Smooth muscle cell (in vitro differentiated cells): ENCODE results near the gene RIPK4. TPM values are rescaled to one million over a fixed set of nuclear protein-coding genes. Genes with fewer than 3 reads are reported as not detected.

Experiments used
- DNase-seq: peaks from one replicate; lab custom pipeline; 2025; ENCODE audit not compliant: unreplicated experiment; lab: John Stamatoyannopoulos, UW
- H2AFZ ChIP-seq: fragments of 200-600 bp; sonication (generic); 2 replicates; pipeline ENCODE4 v1.6.0; 2016; ENCODE audit warnings: antibody characterized with exemption, low read depth, mild to moderate bottlenecking
- H3F3A ChIP-seq: fragments of 200-600 bp; sonication (generic); 2 replicates; pipeline ENCODE4 v1.6.0; 2017; ENCODE audit warnings: antibody characterized with exemption, low read depth
- H3K27ac ChIP-seq: fragments of 200-600 bp; sonication (generic); 2 replicates; pipeline ENCODE4 v1.5.1; 2016; ENCODE audit warnings: low read depth, mild to moderate bottlenecking
- H3K27me3 ChIP-seq: fragments of 200-600 bp; sonication (generic); 2 replicates; pipeline ENCODE4 v1.6.1; 2016; ENCODE audit warnings: low read depth, mild to moderate bottlenecking
- H3K36me3 ChIP-seq: fragments of 200-600 bp; sonication (generic); 2 replicates; pipeline ENCODE4 v1.5.1; 2016; ENCODE audit warnings: low read depth
- H3K4me1 ChIP-seq: fragments of 200-600 bp; sonication (generic); 2 replicates; pipeline ENCODE4 v1.5.1; 2016; ENCODE audit warnings: low read depth
- H3K4me2 ChIP-seq: fragments of 200-600 bp; sonication (generic); 2 replicates; pipeline ENCODE4 v1.6.0; 2016; ENCODE audit warnings: mild to moderate bottlenecking
- H3K4me3 ChIP-seq: fragments of 200-600 bp; sonication (generic); 2 replicates; pipeline ENCODE4 v1.5.1; 2016; ENCODE audit warnings: mild to moderate bottlenecking
- H3K79me2 ChIP-seq: fragments of 200-600 bp; sonication (generic); 2 replicates; pipeline ENCODE4 v1.6.0; 2016; ENCODE audit warnings: low read depth, mild to moderate bottlenecking
- H3K9ac ChIP-seq: fragments of 200-600 bp; sonication (generic); 2 replicates; pipeline ENCODE4 v1.6.0; 2016; ENCODE audit warnings: low read depth
- H3K9me3 ChIP-seq: fragments of 200-600 bp; sonication (generic); replicated peaks from 2 replicates; pipeline ENCODE4 v1.5.1; 2016; ENCODE audit warnings: low read depth
- H4K20me1 ChIP-seq: fragments of 200-600 bp; sonication (generic); 2 replicates; pipeline ENCODE4 v1.6.0; 2016; ENCODE audit warnings: low read depth
- WGBS: methylation state at CpG from one replicate; pipeline ENCODE4 v1.1.7; 2016; ENCODE audit warnings: low lambda C conversion rate; 5-methylcytosine and 5-hydroxymethylcytosine counted together
- polyA plus RNA-seq: library from polyadenylated mRNA; unstranded; fragments of >200 nt; fragmentation: Nextera tagmentation; extraction: Ambion mirVana; gene quantifications from 2 replicates; pipeline ENCODE4 v1.2.1, GENCODE V29; 2016
- total RNA-seq: library from RNA; depleted of rRNA; stranded (reverse); fragments of >200 nt; gene quantifications from 2 replicates; pipeline ENCODE4 v1.2.3, GENCODE V29; 2014
- TF ChIP-seq, protein P1 (sequence below): fragments of 200-600 bp; sonication (generic); IDR thresholded peaks from 2 replicates; pipeline ENCODE4 v1.5.1; 2017; ENCODE audit warnings: borderline replicate concordance, mild to moderate bottlenecking, antibody characterized with exemption; ENCODE audit not compliant: insufficient read depth, poor library complexity, severe bottlenecking

RIPK4 gene
- total and polyA plus RNA-seq, 2 experiments from 2014 or later: 1.1 to 3.7 TPM

DNA sequence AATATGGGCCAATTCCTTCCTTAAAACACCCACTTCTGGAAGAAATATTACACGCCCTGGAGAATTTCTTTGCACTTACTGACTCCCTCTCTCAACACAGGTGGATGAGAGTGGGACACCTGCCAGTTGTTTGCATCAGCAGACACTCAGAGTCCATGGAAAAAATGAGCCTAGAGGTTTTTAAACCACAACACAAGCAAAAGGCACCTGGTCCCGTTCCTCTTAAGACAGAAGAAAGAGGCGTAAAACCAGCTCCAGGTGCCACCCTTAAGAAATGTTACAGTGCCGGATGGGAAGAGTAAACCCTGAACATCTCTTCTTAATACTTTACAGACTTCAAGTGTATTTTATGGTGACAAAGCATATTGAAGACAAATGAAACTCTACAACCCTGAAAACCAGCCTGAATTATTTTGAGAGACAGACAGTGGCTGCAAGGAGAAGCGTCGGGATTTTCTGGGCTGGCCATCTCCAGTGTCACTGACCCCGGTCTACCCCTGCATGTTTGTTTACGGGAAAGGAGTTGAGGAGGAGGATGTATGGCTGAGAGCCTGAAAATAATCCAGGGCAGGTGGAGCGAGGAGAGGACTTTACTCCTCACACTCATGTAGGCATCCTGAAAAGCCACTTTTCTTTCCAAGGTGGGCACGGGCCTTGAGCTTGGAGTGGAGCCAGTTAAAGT lies 7.8 kb upstream of the RIPK4 start:
- Histone ChIP-seq H3F3A (no peaks in the 10 kb centered on the region), H3K9me3 (no peaks in the 10 kb centered on the region), H3K27ac (no peak overlapping the region), H3K36me3 (no peaks in the 10 kb centered on the region), H3K9ac (no peak overlapping the region), H3K4me3 (no peak overlapping the region), H2AFZ (no peak overlapping the region), H3K4me2 (no peak overlapping the region), H4K20me1 (no peaks in the 10 kb centered on the region), H3K79me2 (no peaks in the 10 kb centered on the region), H3K27me3 (peaks cover 51% of the 10 kb centered on the region), H3K4me1 (peaks cover 21% of the 10 kb centered on the region)
- no peak for DNase-seq
- WGBS: 84% methylated on average over 10 of the region's 10 CpGs
- TF ChIP-seq, protein P1, sequence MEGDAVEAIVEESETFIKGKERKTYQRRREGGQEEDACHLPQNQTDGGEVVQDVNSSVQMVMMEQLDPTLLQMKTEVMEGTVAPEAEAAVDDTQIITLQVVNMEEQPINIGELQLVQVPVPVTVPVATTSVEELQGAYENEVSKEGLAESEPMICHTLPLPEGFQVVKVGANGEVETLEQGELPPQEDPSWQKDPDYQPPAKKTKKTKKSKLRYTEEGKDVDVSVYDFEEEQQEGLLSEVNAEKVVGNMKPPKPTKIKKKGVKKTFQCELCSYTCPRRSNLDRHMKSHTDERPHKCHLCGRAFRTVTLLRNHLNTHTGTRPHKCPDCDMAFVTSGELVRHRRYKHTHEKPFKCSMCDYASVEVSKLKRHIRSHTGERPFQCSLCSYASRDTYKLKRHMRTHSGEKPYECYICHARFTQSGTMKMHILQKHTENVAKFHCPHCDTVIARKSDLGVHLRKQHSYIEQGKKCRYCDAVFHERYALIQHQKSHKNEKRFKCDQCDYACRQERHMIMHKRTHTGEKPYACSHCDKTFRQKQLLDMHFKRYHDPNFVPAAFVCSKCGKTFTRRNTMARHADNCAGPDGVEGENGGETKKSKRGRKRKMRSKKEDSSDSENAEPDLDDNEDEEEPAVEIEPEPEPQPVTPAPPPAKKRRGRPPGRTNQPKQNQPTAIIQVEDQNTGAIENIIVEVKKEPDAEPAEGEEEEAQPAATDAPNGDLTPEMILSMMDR: no peak

DNA sequence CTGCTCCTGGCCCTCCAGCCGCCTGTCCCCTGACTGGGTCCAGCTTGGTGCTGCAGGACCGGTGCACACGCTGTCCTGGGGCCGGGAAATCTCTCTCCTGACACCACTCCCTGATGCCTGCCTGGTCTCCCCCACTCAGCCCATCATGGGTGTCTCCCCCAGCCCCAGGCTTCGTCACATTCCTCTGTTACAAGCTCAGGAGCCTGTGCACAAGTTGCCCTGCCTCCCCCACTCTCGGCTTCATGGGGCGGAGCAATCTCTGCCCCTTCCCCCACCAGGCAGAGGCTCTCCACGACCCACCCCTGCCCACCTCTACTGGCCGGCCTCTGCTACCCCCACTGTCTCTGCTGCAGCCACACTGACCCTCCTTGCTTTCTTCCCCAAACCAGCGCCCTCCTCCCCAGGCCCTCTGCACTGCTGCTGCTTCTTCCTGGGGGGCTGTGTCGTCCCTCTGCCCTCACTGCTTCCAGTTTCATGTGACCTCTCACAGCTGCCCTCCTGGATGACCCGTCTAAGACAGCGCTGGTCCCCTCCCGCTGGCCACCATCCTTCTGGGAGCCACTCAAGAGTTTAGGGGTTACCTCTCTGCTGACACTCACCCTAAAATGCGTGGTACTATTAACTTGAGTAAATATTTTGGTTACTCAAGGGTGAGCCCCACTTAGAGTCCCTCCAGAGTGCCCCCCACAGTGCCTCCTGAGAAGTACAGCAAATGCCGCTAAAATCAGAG lies 5.7 kb upstream of the RIPK4 start:
- peaks cover 64% of the 10 kb centered on the region for H3K27me3 ChIP-seq
- TF ChIP-seq, protein P1: no peak
- H3K9ac ChIP-seq: no peak overlapping the region
- no peak overlapping the region for H3K4me2 ChIP-seq
- H3K79me2 ChIP-seq: no peaks in the 10 kb centered on the region
- no peaks in the 10 kb centered on the region for H3F3A ChIP-seq
- no peak overlapping the region for H2AFZ ChIP-seq
- 61% methylated on average over 16 of the region's 16 CpGs for WGBS
- H3K4me1 ChIP-seq: peaks cover 28% of the 10 kb centered on the region
- H3K9me3 ChIP-seq: no peaks in the 10 kb centered on the region
- H4K20me1 ChIP-seq: no peaks in the 10 kb centered on the region
- no peak overlapping the region for H3K27ac ChIP-seq
- H3K36me3 ChIP-seq: no peaks in the 10 kb centered on the region
- H3K4me3 ChIP-seq: no peak overlapping the region
- no peak for DNase-seq

DNA sequence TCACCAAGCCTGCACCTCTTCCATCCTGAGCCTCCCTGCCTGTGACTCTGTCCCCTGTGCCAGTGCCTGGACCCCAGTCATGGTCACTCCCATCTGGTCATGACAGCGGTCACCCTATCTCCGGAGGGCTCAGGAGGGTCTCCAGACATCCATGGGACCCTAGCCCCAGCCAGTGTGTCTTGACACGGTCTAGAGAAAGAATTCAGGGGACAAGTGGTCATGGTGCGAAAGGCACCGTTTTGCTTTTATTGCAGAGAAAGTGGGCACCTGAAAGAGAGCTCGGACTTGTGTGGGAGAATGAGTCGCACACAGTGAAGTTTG lies 4.7 kb upstream of the RIPK4 start:
- Histone ChIP-seq H3F3A (no peaks in the 10 kb centered on the region), H3K4me1 (peaks cover 32% of the 10 kb centered on the region), H3K27me3 (peaks cover 73% of the 10 kb centered on the region), H3K79me2 (no peaks in the 10 kb centered on the region), H3K27ac (no peak overlapping the region), H3K4me3 (no peak overlapping the region), H3K36me3 (no peaks in the 10 kb centered on the region), H3K9me3 (no peaks in the 10 kb centered on the region), H3K4me2 (no peak overlapping the region), H2AFZ (no peak overlapping the region), H4K20me1 (no peaks in the 10 kb centered on the region), H3K9ac (no peak overlapping the region)
- DNase-seq: no peak
- TF ChIP-seq, protein P1: no peak
- 94% methylated on average over 7 of the region's 7 CpGs for WGBS
